CD4-positive, alpha-beta T cell treated with Interleukin-2 at 100 ng/mL for 4 hours (primary cell): Measurements from ENCODE around the gene PDE7B.

Experiments used
- DNase-seq: peaks from one replicate; pipeline ENCODE4 v3.0.0-alpha.2; 2020; ENCODE audit warnings: low spot score

Gene PDE7B

DNA sequence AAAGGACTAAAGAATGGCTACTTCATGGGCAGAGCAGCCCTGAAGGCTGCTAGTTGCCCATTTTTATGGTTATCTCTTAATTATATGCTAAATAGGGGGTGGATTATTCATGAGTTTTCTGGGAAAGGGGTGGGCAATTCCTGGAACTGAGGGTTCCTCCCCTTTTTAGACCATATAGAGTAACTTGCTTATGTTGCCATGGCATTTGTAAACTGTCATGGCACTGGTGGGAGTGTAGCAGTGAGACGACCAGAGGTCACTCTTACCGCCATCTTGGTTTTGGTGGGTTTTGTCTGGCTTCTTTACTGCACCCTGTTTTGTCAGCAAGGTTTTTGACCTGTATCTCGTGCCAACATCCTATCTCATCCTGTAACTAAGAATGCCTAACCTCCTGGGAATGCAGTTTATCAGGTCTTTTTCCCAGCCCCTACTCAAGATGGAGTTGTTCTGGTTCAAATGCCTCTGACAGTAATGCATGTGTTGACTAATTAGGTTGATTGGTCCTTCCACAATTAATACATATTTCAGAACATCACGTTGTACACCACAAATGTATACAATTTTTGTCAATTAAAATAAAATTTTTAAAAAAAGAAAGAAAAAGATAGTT lies 139.5 kb downstream of the PDE7B start:
- no peak for DNase-seq

DNA sequence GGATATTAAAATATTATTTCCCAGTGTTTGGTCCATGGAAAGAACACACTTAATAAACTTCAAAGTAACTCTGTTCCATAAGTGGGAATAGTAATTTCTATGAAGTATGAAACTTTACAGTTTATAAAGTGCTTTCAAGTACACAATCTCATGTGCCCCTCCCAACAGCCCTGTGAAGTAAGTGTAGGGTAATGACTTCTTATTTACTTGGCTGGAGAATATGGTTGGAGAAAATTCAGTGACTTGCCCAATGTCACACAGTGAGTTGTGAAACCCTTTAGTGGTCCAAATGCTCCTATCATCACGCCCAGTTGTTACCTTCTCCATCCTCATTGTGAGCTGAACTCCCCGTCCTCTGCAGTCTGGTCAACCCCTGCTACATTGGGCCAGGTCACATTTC lies 141.2 kb downstream of the PDE7B start:
- DNase-seq: no peak

DNA sequence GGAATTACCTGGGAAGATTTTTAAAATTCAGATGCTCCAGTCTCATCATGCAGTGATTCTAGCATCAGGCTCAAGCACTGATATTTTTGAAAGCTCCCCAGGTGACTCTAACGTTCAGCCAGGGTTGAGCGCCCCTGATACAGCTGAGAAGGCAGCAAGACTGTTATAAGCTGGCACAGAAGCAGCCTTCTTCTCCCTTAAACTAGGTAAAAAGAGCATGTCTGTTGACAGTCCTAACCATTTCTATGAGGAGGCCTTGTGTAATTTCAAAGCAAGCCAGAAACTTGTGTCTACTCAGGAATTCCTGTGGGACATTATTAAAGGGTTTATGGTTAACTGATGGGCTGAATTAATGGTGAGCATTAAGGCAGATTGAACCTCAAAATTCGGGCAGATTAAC lies 141.9 kb downstream of the PDE7B start:
- no peak for DNase-seq

DNA sequence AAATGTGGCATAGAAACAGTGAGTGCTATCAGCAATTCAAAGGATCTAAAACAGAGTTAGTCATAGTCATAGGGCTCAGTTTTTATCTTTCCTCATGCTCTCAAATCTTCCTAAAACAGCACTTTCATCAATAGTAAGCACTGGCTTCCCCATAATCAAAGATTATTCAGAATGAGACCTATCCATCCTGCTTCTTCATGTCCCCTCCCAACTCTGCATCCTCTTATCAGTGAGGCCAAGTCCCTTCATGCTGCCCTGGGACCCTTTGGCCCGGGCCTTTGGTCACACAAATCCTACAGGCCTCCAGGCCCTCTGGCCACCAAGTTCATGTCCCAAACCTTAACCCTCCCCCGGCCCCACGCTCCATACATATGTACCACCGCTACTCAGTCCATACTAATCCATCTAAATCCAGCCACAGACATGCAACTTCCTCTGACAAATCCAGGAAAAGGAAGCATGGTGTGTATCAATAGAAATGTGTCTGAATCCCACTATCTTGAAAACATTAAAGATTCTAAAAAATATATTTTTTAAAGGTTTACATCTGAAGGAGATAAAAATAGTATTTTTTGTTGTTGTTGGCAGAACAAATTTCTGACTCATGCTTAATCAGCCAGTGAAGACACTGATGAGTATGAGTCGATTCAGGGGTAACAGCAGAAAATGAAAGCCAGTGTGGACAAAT lies 143.5 kb downstream of the PDE7B start:
- DNase-seq: no peak

DNA sequence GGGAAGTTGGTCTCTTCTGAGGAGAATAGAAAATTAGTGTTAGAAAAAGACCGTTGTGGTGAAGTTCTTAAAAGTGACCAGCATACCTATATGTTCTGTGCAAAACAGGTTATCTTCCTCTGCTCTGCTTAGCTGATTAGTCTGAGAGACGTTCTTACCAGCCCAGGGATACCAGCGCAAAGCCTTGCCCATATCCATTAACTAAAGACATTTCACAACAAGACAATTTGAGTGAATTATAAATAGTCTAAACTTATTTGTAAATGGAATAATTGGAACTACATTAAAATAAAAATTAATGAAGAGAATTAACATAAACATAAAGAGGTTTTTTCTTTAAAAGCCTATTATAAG lies 144.0 kb downstream of the PDE7B start:
- DNase-seq: no peak

DNA sequence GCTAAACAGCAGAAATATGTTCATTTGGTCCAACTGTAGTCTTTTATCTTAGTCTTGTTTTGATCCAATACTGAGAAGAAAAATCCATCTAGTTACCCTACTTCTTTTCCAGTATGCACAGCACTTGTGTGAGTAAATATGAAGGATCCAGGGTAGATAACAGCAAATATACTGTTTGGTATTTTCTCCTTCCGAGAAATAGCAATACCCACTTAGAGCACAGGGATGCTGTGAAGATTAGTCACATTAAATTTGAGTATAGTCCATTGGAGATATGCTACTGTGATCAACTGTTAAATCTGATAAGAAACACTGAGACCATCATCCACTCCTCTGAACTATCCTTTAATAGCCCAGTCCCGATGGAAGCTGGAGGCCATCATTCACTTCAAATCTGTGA lies 145.2 kb downstream of the PDE7B start:
- no peak for DNase-seq

DNA sequence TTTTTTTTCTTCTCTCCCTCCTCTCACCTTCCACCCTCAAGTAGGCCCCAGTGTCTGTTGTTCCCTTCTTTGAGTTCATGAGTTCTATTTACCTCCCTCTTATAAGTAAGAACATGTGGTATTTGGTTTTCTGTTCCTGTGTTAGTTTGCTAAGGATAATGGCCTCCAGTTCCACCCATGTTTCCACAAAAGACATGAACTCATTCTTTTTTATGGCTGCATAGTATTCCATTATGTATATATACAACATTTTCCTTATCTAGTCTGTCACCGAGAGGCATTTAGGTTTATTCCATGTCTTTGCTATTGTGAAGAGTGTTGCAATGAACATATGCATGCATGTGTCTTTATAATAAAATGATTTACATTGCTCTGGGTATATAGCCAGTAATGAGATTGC lies 147.9 kb downstream of the PDE7B start:
- DNase-seq: no peak

DNA sequence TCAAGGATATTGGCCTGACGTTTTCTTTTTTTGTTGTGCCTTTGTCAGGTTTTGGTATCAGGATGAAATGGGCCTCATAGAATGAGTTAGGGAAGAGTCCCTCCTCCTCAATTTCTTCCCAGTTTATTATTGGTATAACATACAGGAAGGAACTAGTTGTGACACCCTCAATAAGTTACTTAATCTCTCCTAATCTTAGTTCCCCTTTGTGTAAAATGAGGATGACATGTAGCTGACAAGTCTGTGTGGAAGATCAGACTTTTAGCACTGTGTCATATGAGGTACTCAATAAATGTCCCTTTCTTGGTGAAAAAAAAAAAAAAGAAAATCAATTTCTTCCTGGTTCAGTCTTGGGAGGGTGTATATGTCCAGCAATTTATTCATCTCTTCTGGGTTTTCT lies 155.8 kb downstream of the PDE7B start:
- DNase-seq: no peak

DNA sequence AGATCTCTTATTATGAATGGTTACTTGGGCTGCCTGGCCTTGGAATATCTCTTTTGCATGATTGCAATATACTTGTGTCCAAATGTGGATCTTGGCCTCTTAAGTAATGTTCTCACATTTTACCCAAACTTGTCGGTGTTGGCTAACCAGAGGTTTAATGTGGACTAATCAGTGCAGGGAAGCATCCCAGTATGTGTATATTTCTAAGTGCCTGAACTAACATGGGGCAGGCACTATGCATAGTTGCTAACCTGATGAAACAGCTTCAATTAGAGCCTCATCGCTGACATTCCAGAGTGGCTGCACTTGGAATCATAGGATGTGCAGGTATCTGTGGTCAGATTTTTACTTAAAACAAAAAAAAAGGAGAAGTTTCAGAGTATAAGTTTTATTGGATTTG lies 160.0 kb downstream of the PDE7B start:
- DNase-seq: no peak

DNA sequence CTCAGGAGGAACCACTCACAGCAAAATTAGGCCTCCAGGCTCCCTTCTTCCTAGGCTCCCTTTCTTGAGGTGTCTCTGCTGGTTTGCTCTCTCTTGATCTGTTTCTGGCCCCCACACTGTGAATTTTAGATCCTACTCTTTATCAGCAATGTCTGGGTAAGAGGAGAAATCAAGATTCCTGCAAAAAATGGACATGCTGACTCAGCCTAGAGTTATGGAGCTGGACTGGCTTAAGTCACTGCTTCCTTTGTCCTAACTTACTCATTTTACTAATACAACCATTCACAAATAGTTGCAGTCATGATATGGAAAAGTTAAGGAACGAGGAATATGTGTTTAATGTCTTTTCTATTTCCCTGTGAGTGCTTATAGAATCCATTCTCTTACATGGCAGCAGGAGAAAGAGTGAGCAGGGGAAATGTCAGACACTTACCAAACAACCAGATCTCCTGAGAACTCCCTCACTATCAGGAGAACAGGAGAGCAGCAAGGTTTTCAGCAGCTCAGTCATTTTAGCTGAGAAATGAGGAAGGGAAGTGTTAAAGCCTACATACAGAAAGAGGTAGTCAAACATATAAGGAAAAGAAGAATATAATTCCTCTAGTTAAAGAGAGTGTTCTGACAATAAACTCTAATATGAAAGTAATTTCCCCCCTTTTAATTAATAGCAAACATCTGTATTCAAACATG lies 160.8 kb downstream of the PDE7B start:
- DNase-seq: no peak

DNA sequence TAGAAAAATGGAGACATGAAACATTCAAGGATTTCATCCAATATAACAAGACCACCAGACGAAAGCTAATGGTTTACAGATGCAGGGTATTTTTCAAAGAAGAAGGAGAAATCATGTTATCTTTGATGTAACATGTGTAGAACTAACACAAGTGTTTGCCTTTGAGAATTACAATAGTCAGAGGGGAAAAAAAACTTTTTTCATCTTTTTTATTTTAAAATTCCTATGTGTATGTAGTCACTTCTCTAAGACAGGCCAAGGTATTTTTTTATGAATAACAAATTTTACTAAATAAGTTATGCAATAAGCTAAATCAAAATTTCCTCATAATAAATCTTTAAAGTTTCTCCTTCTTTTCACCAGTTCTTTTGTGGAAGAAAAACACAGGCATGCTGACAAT lies 161.4 kb downstream of the PDE7B start:
- DNase-seq: no peak

DNA sequence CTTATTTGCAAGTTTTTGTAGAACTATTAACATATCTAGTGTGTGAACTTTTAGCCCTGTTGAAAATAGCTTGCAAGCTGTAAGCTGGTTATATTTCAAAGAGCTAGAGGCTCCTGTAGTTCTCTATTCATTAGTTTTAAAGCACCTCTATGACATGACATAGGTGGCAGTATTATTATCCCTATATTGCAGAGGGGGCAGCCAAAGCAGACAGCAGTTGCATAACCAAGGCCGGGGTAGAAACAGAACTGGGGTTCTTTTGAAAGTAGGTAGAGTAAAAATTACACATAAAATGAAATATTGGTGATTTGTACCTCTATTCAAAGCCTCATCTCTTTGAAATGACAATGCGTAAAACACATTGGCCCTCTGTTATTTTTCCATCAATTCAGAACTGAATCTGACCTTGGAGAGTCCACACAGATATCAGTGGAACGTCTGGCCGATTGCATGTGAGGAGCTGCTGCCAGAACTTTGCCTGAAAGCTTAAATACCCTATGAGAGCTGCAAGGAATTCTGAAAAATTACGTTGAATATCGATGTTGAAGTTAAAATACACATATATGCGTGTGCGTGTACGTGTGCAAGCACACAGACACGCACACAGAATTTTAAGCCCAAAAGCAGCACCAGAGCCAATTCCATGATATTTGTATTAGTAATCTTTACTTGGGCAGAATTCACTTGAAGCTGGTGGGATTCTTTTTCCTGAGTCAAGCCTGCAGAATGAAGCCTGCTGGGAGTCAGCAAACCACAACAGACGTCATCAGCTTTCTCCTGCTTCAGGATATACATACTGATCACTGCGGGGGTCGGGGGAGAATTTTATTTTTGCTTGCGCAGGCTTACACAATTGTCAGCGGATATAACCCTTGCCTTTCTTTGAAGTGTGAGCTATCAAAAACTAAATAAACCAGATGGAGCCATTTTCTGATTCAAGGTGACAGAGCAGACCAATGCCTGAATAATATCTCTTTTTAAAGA lies 163.2 kb downstream of the PDE7B start:
- no peak for DNase-seq

DNA sequence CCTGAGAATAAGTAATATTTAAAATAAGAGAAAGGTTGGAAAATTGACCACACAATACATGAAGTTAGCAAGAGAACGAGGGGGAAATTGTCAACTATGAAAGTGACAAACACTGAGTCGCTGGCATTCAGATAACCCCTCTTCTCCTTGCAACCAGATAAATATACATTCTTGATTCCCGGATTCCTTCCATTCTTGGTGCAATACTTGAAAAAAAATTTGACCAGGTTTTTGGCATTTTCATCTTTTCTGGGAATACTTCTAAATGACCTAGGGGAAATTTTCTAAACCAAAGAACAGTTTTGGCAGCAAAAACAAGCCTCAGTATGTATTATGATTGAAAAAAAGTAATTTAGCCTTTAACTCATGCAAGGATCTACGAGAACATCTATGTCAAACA lies 164.0 kb downstream of the PDE7B start:
- no peak for DNase-seq

DNA sequence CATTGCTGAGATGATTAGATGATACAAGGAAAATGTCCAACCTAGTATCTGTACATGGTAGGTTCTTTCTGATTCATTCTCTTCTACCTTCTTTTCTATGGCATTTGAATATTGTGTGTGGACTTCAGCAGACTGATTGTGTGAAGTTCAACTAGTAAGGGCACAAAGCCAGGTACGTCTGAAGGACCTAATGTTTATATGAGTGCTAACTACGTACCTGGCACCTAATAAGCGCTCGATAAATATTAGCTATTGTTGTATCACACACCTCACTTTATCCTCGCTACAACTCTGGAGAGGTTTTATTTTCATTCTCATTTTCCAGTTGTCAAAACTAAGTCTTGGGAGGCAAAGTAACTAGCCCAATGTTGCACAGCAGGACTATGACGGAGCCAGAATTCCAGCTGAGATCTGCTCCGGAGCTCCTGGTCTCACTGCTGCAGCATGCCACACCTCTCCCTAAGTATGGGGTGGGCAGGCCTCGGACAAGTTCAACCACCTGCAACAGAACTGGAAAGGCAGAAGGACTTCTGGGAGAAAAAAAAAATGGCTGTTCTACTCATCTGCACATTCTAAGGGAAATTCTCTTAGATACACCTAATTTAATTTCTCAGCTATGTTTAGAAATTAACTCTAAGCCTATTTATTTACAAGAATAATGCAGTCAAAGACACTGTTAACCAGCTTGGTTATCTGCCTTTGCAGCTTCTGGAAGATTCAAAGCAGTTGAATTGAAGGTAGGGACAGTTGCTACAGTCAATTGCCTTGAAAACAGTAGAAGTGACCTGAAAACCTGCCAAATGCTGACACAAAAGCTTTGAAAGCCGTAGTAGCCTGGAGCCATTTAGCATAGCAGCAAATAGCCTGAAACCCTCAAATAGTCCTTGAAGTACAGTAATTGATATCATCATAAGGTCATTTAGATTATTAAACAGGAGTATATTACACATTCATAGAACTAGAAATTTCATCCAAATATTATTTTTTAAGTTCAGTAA lies 165.0 kb downstream of the PDE7B start:
- DNase-seq: no peak

DNA sequence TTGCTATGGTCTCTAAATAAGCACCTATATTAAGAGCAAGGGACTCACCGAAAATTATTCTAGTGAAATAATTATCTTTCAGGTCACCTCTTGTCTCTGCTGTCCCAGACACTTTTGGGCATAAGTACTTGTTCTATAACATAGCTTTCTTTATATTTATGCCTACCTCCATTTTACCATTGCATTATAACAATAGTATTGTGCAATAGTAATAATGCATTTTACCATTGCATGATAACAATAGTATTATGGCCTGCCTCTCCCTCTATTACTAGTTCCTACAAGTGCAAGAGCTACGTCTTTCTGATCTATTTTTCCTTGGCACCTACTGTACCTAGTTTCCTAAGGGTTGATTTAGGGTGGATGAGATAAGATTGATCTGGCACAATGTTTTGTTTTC lies 169.2 kb downstream of the PDE7B start:
- DNase-seq: no peak

DNA sequence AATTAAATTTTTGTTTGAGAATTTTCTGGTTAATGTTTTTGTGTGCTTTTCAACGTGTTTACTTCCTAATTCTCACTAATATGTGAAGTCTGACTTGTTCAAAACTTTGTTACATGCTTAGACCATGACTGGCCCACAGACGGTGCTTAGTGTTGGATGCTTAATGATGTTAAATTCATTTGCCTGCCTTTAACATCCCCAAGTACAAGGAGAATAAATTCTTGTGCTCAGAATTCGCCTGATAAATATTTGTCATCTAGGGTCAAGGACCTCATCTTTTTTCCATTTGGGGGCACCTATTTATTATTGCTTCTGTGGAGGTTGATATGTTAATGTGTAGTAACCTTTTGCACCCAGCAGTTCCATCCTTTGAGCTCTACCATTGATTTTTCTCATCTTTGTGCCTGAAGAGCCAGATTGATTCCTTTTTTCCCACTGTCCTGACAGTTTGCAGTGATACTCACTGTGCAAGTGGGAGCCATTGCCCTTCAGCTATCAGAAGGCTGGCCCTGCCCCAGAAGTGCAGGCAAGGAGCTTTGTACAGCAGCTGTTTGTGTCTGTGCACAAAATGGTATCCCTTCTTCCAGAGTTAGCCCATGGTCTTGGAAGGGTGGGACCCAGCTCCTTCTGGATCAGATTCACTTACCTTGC lies 170.8 kb downstream of the PDE7B start:
- DNase-seq: no peak

DNA sequence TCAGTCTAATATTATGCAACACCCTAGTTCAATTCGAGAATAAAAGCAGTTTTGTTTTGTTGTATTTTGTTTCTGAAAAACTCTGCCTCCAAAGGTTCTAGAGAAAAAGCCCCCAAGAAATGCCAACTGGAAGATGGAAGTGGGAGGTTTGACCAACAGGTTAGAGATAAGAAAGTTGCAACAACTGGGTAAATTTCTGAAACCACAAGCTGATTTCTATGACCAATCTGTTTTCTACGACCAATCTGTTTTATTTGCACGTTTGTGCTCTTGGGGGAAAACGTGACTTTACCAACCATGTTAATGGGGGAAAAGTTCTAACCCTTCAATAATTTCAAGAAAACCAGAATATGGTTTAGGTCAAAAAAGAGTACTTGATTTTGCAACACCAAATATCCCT lies 173.2 kb downstream of the PDE7B start:
- DNase-seq: no peak

DNA sequence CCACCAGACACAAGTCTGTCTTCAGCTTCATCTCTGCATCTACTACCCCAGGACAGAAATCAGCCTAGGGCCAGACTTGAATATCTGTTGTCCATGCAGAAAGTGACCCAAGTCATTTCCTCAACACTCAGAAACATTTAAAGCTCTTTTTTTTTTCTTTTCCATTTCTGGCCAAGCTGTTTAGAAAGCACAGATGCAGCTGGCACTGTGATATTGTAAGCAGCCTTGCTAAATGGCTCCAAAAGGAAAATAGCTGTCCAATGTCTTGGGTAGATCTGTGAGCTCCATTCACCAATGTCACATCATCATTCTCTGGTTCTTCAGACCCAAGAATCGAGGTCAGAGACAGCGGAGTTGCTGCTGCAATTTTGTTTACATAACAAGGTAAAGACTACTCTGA lies 174.2 kb downstream of the PDE7B start:
- no peak for DNase-seq

DNA sequence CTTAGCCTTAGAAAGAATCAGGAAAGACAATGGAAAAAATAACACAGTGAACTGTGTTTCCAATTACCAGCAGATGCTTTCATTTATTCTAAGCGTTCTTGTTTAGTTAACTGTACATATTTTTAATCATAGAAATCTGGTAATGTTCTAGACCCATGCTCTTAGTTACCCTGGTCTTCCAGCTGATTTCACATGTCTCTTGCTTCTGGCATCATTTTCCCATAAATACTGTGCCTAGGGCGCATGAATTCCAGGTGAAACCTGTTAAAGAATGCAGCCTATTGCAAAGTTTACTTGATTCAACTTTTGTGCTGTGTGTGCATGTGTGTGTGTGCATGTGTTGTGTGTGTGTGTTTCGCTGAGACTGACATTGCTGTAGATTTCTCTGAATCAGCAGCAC lies 178.6 kb downstream of the PDE7B start:
- no peak for DNase-seq

DNA sequence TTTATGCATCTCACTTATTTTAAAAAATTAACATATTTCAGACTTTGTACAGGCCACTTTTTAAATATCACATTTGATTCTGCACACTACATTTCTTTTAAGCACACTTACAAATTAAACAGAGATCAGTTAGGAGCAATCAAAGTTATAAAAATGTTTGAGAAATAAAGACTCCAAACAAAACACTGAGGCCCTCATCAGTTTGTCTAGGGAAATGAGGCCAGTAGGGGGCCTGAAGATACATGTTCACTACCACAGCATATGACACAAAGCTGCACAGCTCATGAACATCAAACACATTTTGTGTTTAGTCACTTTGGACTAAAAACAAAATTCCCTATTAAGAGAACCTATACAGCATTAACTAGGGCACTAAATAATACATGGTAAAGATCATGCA lies 180.5 kb downstream of the PDE7B start:
- DNase-seq: no peak

DNA sequence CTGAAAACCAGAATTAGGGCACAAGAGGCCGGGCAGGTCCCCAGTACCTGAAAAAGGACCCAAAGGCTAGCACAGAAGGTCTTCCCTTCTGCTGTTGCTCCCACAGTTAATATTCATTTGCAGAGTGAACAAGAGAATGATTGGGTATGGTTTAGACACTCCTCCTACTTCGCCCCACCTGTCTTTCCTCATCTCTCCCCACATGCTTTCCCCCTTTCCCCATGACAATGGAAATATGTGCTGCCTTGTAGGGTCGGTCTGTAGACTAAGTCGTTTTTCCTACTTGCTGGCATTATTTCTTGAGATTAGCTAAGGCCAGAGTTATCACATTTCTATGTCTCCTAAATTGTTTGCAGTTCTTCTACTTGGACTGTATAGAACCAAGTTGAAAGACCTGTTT lies 181.9 kb downstream of the PDE7B start:
- no peak for DNase-seq
